GM21737 (cell line): ENCODE data around the gene SMURF1.

Experiments used
- ATAC-seq: cut with Tn5 transposase; IDR thresholded peaks from one replicate; pipeline ENCODE4 v1.9.1; 2021; ENCODE audit warnings: mild to moderate bottlenecking, moderate library complexity; ENCODE audit not compliant: unreplicated experiment

The SMURF1 gene

GRCh38 chr7:99008181-99008631, 135.7 kb downstream of the SMURF1 start:
- no peak for ATAC-seq

GRCh38 chr7:99006739-99007424, 137.0 kb downstream of the SMURF1 start:
- ATAC-seq = no peak

- no peak for ATAC-seq
Measured at GRCh38 chr7:99005776-99006175, 138.1 kb downstream of the SMURF1 start.

GRCh38 chr7:99004781-99005500, 139.0 kb downstream of the SMURF1 start:
- ATAC-seq = no peak

GRCh38 chr7:99004216-99004615, 139.7 kb downstream of the SMURF1 start:
- no peak for ATAC-seq

- no peak for ATAC-seq
Measured at GRCh38 chr7:99003419-99003818, 140.5 kb downstream of the SMURF1 start.

GRCh38 chr7:99002827-99003212, 141.1 kb downstream of the SMURF1 start:
- no peak for ATAC-seq

- no peak for ATAC-seq
Measured at GRCh38 chr7:99002148-99002826, 141.6 kb downstream of the SMURF1 start.

- ATAC-seq = no peak
Measured at GRCh38 chr7:99001482-99002147, 142.3 kb downstream of the SMURF1 start.

GRCh38 chr7:99000904-99001465, 142.9 kb downstream of the SMURF1 start:
- ATAC-seq = no peak

GRCh38 chr7:99000196-99000903, 143.6 kb downstream of the SMURF1 start:
- ATAC-seq = no peak

- ATAC-seq = no peak
Measured at GRCh38 chr7:98998821-98999725, 144.8 kb downstream of the SMURF1 start.

- ATAC-seq = no peak
Measured at GRCh38 chr7:98997846-98998245, 146.1 kb downstream of the SMURF1 start.

- ATAC-seq = no peak
Measured at GRCh38 chr7:98996150-98996552, 147.8 kb downstream of the SMURF1 start.

GRCh38 chr7:98995523-98996149, 148.3 kb downstream of the SMURF1 start:
- no peak for ATAC-seq

GRCh38 chr7:98995111-98995510, 148.8 kb downstream of the SMURF1 start:
- ATAC-seq = no peak

- ATAC-seq = no peak
Measured at GRCh38 chr7:98994046-98994944, 149.6 kb downstream of the SMURF1 start.
